Skin epidermis (tissue), 12 donors: Measurements from ENCODE around the gene FAM124A.
"Not testable (repeated sequence)": the region's sequence is repeated elsewhere in the genome, so short reads cannot be mapped to it uniquely, and the experiment has no call there.

Experiments
- H3K27ac ChIP-seq, 21 experiments: fragments of 200-600 bp; sonication (generic) in 11 of 21; one replicate each; pipeline ENCODE4 v1.5.0; 2020; ENCODE audit warnings: mild to moderate bottlenecking in 3 of 21, inconsistent platforms in 2 of 21, moderate library complexity in 2 of 21
- H3K4me3 ChIP-seq, 7 experiments: fragments of 200-600 bp; sonication (generic) in 2 of 7; one replicate each; pipeline ENCODE4 v1.5.0; 2020; ENCODE audit warnings: inconsistent platforms in 2 of 7, mild to moderate bottlenecking in 2 of 7, moderate library complexity in 1 of 7

The FAM124A gene

DNA sequence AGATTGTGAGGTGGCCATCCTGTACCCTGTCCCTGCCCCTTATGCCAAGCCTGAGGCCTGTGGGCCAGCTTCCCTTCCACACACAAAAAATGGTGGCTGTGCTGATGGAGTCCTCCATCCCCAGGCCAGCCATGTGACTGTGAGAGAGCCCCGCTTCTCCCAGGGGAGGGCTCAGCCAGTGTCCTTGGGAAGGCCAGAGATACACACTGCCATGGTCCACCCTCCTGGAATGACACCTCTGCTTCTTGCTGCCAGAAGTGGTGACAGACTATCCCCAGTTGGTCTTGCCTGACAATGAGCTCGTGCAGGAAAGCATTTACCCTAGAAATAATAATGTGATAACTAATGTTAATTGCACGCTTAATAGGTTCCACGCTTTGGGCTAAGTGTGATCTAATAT is 38.0 kb downstream of the FAM124A start:
- H3K27ac ChIP-seq = no peak overlapping the region
- H3K4me3 ChIP-seq = no peak overlapping the region

DNA sequence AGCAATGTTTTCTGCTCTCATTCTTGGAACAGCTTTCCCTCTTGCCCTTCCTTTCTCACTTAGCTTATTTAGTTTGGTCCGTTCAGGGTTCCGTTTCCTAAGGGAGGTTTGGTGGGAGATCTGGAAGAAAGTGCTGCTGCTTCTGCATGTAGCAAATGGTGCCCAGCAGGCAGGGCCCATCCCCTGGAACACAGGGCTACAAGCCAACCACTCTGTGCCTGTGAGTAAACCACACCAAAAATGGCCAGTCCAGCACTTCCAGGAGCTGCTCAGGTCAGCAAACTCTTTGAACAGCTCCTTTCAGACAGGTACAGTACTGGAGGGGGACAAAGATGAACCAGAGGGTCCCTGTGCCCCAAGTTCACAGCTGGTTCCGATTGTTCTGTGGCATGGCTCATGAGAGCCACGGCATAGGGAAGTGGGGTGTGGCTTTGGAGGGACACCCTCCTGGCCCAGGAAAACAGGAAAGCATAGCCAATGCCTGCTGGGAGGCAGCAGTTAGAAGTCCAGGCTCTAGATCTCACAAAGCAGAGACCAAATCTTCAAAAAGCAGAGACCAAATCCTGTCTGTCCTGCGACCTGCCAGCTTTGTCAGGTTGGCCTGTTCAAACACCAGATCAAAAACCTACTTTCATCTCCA is 39.5 kb downstream of the FAM124A start:
- no peak overlapping the region for H3K27ac ChIP-seq

GRCh38 chr13:51262501-51263211 is 40.5 kb downstream of the FAM124A start:
- Histone ChIP-seq H3K4me3 (no peak overlapping the region), H3K27ac (no peak overlapping the region)

More for the DNA sequence above, 39.5 kb downstream of the FAM124A start:
- no peak overlapping the region for H3K4me3 ChIP-seq

GRCh38 chr13:51266642-51267041 is 44.4 kb downstream of the FAM124A start:
- H3K27ac ChIP-seq = no peak overlapping the region

DNA sequence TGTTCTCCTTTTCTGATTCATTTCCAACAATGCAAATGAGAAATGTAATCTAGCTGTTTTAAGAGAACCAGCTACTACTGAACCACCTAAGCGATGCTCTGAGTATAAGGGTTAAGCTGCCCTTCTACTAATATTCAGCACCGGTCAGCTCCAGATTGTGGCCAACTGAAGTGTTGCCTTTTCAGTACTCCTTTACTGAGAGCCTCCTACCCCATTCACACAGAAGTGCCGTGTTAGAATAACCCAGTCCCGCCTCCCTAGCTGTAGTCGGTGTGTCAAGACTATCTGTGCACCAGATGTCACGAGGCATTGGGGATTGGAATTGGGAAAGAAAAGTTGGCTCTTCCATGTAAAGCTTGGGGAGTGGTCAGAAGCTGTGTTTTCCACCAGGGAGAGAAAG is 45.4 kb downstream of the FAM124A start:
- Histone ChIP-seq H3K4me3 (no peak overlapping the region), H3K27ac (no peak overlapping the region)

More at GRCh38 chr13:51266642-51267041, 44.4 kb downstream of the FAM124A start:
- no peak overlapping the region for H3K4me3 ChIP-seq

- H3K27ac ChIP-seq = no peak overlapping the region
- no peak overlapping the region for H3K4me3 ChIP-seq
These were observed 46.8 kb downstream of the FAM124A start for GRCh38 chr13:51269039-51269438.

DNA sequence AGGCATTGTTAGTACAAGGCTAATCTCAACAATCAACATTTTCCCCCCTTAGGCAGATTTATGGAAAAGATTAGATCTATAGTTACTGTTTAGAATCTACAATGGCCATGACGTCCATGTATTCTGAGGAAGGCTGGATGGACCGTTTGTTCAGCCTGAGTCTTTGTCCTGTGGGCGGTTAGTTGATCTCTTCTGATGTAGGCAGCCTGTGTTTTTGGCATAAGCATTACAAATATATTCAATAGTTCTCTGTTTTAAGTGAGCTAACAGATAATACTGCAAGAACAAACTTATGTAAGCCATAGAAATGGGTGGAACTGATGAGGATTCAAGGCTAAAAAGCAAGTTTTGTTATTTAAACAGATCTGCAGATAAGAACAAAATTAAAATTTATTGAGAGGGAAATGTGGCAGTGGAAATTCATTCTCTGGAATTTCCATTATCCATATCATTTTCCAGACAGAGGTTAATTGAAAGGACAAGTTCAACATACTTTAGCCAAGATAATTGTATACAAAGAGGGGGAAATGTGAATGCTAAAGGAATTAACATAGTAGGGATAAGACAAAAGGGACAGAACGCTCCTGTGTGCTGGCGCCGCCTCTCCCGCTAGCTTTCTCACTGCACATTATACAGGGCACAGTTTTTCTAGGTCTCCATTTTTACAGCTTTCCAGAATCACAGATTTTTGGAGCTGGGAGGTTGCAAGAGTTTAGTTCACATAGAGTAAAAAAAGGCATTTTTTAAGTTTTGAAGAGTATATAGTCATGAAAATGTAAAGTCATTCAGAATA is 48.6 kb downstream of the FAM124A start:
- Histone ChIP-seq H3K4me3 (no peak overlapping the region), H3K27ac (no peak overlapping the region)

DNA sequence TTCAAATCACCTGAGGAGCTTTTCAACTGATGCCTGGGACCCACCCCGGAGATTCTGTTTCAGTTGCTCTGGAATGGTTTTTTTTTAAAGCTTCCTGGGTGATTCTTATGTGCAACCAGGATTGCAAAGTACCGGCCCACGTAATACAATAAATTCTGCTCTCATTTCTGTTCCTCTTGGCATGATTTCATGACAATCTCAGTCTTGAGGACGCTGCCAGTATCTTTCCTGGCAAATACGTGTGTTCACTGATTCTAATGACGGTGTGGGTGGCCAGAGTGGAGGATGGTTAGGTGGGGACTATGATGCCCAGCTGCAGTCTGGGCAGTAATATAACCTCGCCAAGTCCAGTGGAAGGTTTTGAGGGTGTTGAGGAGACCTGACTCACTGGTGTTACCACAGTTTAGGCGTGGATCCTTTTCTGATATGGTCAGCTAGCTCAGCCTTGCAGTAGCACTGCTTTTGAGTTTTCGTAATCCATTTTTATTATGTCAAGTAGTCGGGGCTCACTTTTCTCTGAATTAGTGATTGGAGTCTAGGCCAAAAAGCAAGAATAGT is 49.4 kb downstream of the FAM124A start:
- H3K27ac ChIP-seq = no peak overlapping the region
- no peak overlapping the region for H3K4me3 ChIP-seq

- Histone ChIP-seq H3K27ac (no peak overlapping the region), H3K4me3 (no peak overlapping the region)
These were observed 52.9 kb downstream of the FAM124A start for GRCh38 chr13:51275101-51275500.

- Histone ChIP-seq H3K27ac (no peak overlapping the region), H3K4me3 (no peak overlapping the region)
These were observed 54.4 kb downstream of the FAM124A start for GRCh38 chr13:51276636-51277035.

GRCh38 chr13:51277928-51278327 is 55.7 kb downstream of the FAM124A start:
- Histone ChIP-seq H3K27ac (no peak overlapping the region), H3K4me3 (no peak overlapping the region)

DNA sequence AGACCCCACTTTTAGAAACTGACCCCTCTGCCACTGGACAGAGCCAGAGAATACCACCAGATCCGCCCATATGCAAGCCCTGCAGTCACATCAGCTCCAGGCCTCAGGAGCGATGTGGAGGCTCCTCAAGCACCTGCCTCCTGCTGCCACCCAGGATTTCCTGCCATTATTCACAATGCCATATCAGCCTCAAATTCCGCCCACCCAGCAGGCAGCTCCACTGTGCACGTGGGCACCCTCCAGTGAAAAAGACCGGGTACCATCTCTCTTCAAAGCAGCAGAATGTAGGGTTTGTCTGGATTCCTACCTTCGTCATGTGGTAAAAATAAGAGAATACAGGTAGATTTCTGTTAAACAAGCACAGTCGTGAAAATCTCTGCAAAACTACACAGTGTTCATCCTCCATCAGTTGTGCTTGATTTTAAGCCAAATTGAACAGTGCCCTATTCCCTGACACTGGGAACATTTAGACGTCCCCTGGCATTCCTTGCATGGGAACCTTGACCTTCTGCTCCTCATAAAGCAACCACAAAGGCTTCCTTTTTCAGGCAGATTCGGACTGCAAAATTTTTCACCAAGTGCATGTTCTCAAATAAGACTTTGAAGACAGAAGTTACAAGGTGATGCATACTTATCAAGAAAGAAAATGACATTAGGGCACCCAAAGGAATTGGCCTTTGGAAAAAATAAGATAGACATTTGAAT is 56.4 kb downstream of the FAM124A start:
- no peak overlapping the region for H3K27ac ChIP-seq

DNA sequence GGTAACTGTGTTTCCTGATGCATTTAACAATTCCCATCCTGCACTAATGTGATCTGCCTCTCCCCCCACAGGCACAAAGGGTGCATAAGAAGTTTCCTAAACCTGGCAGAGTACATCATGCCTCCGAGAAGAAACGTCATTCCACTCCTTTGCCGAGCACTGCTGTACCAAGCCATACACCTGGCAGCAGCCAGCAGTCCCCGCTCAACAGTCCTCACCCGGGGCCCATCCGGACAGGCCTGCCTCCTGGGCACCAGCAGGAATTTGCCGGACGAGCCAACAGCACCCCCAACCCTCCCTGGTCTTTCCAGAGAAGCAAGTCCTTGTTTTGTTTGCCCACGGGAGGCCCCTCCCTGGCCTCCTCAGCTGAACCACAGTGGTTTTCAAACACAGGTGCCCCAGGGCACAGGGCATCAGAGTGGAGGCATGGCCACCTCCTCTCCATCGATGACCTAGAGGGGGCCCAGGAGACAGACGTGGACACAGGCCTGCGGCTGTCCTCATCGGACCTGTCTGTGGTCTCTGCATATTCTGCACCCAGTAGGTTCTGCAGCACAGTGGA is 58.3 kb downstream of the FAM124A start:
- no peak overlapping the region for H3K4me3 ChIP-seq
- H3K27ac ChIP-seq = no peak overlapping the region

More for the DNA sequence above, 56.4 kb downstream of the FAM124A start:
- no peak overlapping the region for H3K4me3 ChIP-seq

DNA sequence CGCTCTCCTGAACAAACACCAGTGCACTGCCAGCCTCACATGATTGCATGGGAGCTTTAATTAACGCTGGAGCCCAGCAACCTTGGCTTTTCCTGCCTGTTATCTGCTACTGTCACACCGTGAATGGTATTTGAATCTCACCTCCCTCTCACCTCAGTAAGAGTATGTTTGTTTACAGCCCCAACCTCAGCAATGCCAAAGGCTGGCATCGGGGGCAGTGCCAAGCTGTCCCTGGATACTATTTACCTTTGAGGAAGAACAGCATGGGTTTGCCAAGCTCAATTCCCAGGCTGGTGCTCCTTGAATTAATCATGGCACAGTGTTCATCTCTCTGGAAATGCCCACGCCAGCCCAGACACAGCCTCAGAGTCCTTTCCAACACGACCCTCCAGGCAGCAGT is 60.1 kb downstream of the FAM124A start:
- H3K27ac ChIP-seq = no peak overlapping the region
- no peak overlapping the region for H3K4me3 ChIP-seq

- H3K27ac ChIP-seq, H3K4me3 ChIP-seq: not testable (repeated sequence)
These were observed 60.7 kb downstream of the FAM124A start for GRCh38 chr13:51282923-51283322.

DNA sequence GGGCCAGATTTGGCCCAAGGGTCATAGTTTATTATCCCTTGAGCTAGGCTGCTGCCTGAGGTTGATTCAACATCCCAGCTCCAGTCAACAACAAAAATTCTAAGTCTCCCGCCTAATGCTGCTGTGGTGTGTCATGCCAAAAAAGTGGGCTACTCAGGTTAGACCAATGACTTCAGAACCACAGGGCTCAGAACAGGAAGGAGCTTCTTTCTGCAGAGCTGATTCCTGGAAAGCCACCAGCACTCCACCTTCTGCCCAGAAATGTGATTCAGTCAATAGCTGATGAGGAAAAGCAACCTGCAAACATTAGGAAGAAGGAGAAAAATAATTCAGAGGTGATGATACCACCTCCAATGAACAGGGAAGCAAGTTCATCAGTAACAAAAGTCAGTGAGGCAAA is 61.2 kb downstream of the FAM124A start:
- Histone ChIP-seq H3K4me3 (no peak overlapping the region), H3K27ac (no peak overlapping the region)

DNA sequence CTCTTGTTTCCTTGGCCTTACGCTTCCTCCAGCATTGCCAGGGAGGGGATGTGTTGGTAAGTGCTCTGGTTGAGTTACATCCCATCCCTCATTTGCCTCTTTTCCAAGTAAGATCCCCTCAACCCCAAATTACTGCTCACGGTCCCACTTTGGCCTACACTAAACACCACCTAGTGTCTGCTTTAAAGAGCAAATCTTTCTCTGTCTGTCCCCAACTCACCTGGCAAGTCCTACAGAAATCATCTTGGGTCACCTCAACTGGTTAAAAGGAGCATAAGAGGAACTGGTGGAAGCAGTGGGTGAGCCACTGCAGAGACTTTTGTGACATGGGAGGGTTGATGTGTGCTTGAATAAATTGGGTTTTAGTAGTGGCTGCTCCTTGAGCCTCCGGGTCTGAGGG is 62.1 kb downstream of the FAM124A start:
- H3K4me3 ChIP-seq = no peak overlapping the region
- no peak overlapping the region for H3K27ac ChIP-seq

- Histone ChIP-seq H3K4me3 (no peak overlapping the region), H3K27ac (no peak overlapping the region)
These were observed 64.2 kb downstream of the FAM124A start for GRCh38 chr13:51286135-51287002.

GRCh38 chr13:51287758-51288157 is 65.6 kb downstream of the FAM124A start:
- H3K27ac ChIP-seq = no peak overlapping the region
- H3K4me3 ChIP-seq = no peak overlapping the region
